Hepatocyte (in vitro differentiated cells): Measurements from ENCODE around the gene AMBP. TPM values are rescaled to one million over a fixed set of nuclear protein-coding genes. Genes with fewer than 3 reads are reported as not detected.

Source experiments
- DNase-seq: peaks from one replicate; pipeline ENCODE4 v3.0.0-alpha.2; 2016; ENCODE audit warnings: low spot score
- H2AFZ ChIP-seq: fragments of 200-600 bp; sonication (generic); 2 replicates; pipeline ENCODE4 v1.6.0; 2016; ENCODE audit warnings: antibody characterized with exemption, mild to moderate bottlenecking
- H3K27ac ChIP-seq: fragments of 200-600 bp; sonication (generic); 2 replicates; pipeline ENCODE4 v1.5.1; 2016; ENCODE audit warnings: mild to moderate bottlenecking
- H3K27me3 ChIP-seq: fragments of 200-600 bp; sonication (generic); 2 replicates; pipeline ENCODE4 v1.6.1; 2016
- H3K36me3 ChIP-seq: fragments of 200-600 bp; sonication (generic); replicated peaks from 2 replicates; pipeline ENCODE4 v1.5.1; 2016; ENCODE audit warnings: low read depth; ENCODE audit not compliant: insufficient read depth
- H3K4me1 ChIP-seq: fragments of 200-600 bp; sonication (generic); 2 replicates; pipeline ENCODE4 v1.5.1; 2016; ENCODE audit warnings: mild to moderate bottlenecking, moderate library complexity; ENCODE audit not compliant: insufficient read depth
- H3K4me2 ChIP-seq: fragments of 200-600 bp; sonication (generic); 2 replicates; pipeline ENCODE4 v1.6.0; 2016
- H3K4me3 ChIP-seq: fragments of 200-600 bp; sonication (generic); 2 replicates; pipeline ENCODE4 v1.5.1; 2016; ENCODE audit warnings: mild to moderate bottlenecking
- H3K79me2 ChIP-seq: fragments of 200-600 bp; sonication (generic); 2 replicates; pipeline ENCODE4 v1.6.0; 2017; ENCODE audit warnings: mild to moderate bottlenecking
- H3K9me2 ChIP-seq: fragments of 200-600 bp; sonication (generic); replicated peaks from 2 replicates; pipeline ENCODE4 v1.6.0; 2017; ENCODE audit warnings: mild to moderate bottlenecking; ENCODE audit not compliant: insufficient read depth
- H3K9me3 ChIP-seq: fragments of 200-600 bp; sonication (generic); 2 replicates; pipeline ENCODE4 v1.5.1; 2016; ENCODE audit warnings: low read depth, mild to moderate bottlenecking
- H4K20me1 ChIP-seq: fragments of 200-600 bp; sonication (generic); 2 replicates; pipeline ENCODE4 v1.6.0; 2016; ENCODE audit warnings: mild to moderate bottlenecking; ENCODE audit not compliant: insufficient read depth, poor library complexity, severe bottlenecking
- CTCF ChIP-seq: fragments of 200-600 bp; sonication (generic); IDR thresholded peaks from 2 replicates; pipeline ENCODE4 v1.5.1; 2016; ENCODE audit warnings: antibody characterized with exemption, mild to moderate bottlenecking; ENCODE audit not compliant: poor library complexity
- EZH2 ChIP-seq: fragments of 200-600 bp; sonication (generic); IDR thresholded peaks from 2 replicates; pipeline ENCODE4 v1.6.1; 2016; ENCODE audit warnings: antibody characterized with exemption, mild to moderate bottlenecking, borderline replicate concordance
- EZH2phosphoT487 ChIP-seq: fragments of 200-600 bp; sonication (generic); IDR thresholded peaks from one replicate; pipeline ENCODE4 v1.6.1; 2018; ENCODE audit warnings: antibody characterized with exemption, mild to moderate bottlenecking, low read depth, moderate library complexity; ENCODE audit not compliant: unreplicated experiment, severe bottlenecking
- WGBS: methylation state at CpG from one replicate; pipeline ENCODE4 v1.1.6; 2016; ENCODE audit warnings: low lambda C conversion rate; ENCODE audit errors: missing lambda C conversion rate; 5-methylcytosine and 5-hydroxymethylcytosine counted together
- polyA plus RNA-seq: library from polyadenylated mRNA; unstranded; fragments of >200 nt; fragmentation: Nextera tagmentation; extraction: Ambion mirVana; gene quantifications from 2 replicates; pipeline ENCODE4 v1.2.1, GENCODE V29; 2016
- total RNA-seq: library from RNA; depleted of rRNA; stranded (reverse); fragments of >200 nt; gene quantifications from 2 replicates; pipeline ENCODE4 v1.2.3, GENCODE V29; 2014

AMBP gene
- total and polyA plus RNA-seq, 2 experiments from 2014 or later: 713 to 833 TPM

GRCh38 chr9:114096866-114097612 is 18.9 kb upstream of the AMBP start:
- Histone ChIP-seq H3K36me3 (no peaks in the 10 kb centered on the region), H3K9me2 (no peaks in the 10 kb centered on the region), H3K4me3 (peak overlapping the region; percentile 61), H4K20me1 (no peaks in the 10 kb centered on the region), H3K27ac (no peak overlapping the region), H3K27me3 (peaks cover 4% of the 10 kb centered on the region), H3K79me2 (no peaks in the 10 kb centered on the region), H3K4me2 (peak overlapping the region; percentile 98), H2AFZ (no peak overlapping the region), H3K4me1 (peaks cover 4% of the 10 kb centered on the region), H3K9me3 (no peaks in the 10 kb centered on the region)
- TF ChIP-seq EZH2phosphoT487 (no peak), CTCF (no peak), EZH2 (no peak)
- no peak for DNase-seq
- WGBS: 79% methylated on average over 13 of the region's 14 CpGs

DNA sequence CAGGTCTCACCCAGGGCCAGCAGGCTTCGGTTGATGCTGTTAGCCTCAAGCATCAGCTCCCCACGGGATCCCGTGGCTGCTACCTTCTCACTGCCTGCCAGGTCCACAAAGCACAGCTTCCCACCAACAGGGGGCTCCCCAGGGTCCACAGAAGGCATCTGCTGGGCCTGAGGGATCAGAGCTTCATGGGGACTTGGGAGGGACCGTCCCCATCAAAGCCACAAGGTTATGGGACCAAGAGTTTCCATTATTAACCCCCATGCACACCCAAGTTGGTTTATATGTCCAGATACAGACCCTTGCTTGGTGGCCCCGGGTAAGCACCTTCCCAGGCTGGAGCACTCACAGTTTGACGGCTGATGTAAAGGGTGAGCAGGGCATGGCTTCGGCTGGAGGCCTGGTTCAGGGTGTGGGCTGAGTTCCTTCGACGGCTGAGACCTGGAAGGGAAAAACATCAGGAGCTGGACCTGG is 18.0 kb upstream of the AMBP start:
- no peak for DNase-seq
- Histone ChIP-seq H3K9me3 (no peaks in the 10 kb centered on the region), H3K36me3 (no peaks in the 10 kb centered on the region), H3K27ac (no peak overlapping the region), H4K20me1 (no peaks in the 10 kb centered on the region), H3K27me3 (peaks cover 4% of the 10 kb centered on the region), H3K4me2 (no peak overlapping the region), H3K4me1 (peaks cover 4% of the 10 kb centered on the region), H3K9me2 (no peaks in the 10 kb centered on the region), H2AFZ (no peak overlapping the region), H3K4me3 (no peak overlapping the region), H3K79me2 (no peaks in the 10 kb centered on the region)
- TF ChIP-seq CTCF (no peak), EZH2phosphoT487 (no peak), EZH2 (no peak)
- 75% methylated on average over 9 of the region's 9 CpGs for WGBS

GRCh38 chr9:114094971-114095370 is 16.9 kb upstream of the AMBP start:
- Histone ChIP-seq H3K79me2 (no peaks in the 10 kb centered on the region), H3K9me3 (no peaks in the 10 kb centered on the region), H3K27ac (no peak overlapping the region), H3K4me2 (no peak overlapping the region), H3K36me3 (no peaks in the 10 kb centered on the region), H3K4me3 (no peak overlapping the region), H4K20me1 (no peaks in the 10 kb centered on the region), H3K9me2 (no peaks in the 10 kb centered on the region), H3K27me3 (peaks cover 4% of the 10 kb centered on the region), H2AFZ (no peak overlapping the region), H3K4me1 (peaks cover 4% of the 10 kb centered on the region)
- TF ChIP-seq EZH2phosphoT487 (no peak), CTCF (no peak), EZH2 (no peak)
- 96% methylated on average over 12 of the region's 12 CpGs for WGBS
- DNase-seq: no peak
